HG02938 (cell line): ENCODE data around the gene ZNRD2.
"Not testable (repeated sequence)": the region's sequence is repeated elsewhere in the genome, so short reads cannot be mapped to it uniquely, and the experiment has no call there.

Source experiments
- ATAC-seq: cut with Tn5 transposase; IDR thresholded peaks from one replicate; pipeline ENCODE4 v1.9.1; 2021; ENCODE audit warnings: mild to moderate bottlenecking, moderate library complexity; ENCODE audit not compliant: unreplicated experiment

The ZNRD2 gene

DNA sequence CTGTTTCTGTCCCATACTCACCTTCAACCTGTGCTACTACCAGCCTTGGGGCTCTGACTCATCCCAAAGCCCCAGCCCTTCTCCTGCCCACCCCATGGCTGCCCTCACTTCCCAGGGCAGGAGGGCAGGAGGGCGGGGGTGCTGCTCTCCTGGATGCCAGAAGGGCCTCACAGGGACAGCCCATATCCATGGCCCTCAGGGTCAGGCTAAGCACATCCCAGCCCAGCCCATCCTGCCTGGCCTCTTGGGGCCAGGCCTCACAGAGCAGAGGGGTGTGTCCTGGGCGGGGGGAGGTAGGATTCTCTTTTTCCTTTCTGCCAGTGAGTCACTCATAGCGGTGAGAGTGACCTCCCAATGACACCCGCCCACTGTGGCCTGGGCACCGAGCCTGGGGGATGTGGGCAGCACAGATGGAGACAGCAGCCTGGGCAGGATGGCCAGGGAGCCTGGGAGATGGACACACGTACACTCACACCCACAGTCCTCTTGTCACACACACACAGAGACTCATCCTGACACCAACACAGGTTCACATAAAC lies 14.5 kb upstream of the ZNRD2 start:
- no peak for ATAC-seq

DNA sequence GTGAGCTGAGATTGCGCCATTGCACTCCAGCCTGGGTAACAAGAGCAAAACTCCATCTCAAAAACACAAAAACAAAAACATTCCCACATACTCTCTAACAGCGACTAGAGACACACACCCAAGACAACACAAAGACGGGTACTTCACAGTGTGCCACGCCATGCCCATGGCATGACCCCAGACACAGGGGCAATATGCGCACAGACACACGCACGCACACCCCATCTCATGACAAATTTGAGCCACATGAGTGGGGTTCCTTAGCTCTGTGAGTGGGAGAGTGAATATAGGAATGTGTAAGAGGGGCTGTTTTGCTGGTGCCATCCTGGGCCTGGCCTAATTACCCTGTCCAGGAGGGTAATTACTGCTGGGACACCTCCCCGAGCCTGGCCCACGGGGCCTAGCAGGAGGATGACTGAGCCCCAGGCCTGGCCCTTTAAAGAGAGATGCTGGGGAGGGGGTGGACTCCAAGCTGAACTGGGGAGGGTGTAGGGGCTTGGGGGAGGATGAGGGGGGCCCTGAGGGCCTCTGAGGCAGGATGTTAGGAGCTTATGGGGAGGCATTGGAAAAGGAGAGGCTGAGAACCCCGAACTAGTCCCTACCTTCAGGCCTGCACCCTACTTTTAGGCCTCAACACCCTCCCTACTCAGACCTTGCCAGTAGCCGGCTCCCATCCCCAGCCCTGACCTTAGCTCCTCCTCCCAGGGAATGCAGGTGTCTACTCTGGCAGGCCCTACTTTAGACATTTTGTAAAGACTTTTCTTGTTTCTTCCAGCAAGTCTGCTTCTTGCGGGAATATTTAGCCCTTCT lies 13.6 kb upstream of the ZNRD2 start:
- ATAC-seq = no peak

DNA sequence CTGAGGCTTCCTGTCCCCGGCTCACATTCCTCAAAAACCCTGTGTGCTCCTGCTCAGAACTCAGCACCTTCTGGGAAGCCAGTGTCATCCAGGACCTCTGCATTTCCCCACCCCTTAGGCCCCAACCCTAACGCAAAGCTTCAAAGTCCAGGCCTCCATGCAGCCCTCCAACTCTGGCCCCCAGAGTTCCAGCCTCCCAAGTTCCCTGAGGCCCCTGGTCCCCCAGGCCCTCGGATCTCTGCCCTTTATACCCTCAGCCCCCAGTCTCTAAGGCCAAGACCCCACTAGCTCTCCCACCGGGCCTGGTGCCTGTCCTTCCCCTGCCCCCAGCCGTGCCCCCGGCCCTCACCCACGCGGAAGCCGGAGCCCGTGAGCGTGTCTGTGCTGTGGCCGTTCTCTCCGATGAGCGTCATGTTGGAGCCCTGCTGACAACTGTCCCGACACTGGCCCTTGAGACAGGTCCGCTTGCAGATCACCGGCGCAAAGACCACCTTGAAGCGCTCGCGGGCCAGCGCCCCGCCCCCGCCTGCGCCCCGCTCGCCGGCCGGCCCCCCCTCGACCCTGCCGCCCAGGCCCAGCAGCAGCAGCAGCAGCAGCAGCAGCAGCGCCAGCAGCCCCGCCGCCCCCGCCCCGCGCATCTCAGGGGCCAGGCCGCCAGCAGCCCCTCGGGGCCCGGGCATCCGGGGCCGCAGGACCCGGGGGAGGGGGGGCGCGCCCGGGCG lies 12.8 kb upstream of the ZNRD2 start:
- ATAC-seq = no peak

DNA sequence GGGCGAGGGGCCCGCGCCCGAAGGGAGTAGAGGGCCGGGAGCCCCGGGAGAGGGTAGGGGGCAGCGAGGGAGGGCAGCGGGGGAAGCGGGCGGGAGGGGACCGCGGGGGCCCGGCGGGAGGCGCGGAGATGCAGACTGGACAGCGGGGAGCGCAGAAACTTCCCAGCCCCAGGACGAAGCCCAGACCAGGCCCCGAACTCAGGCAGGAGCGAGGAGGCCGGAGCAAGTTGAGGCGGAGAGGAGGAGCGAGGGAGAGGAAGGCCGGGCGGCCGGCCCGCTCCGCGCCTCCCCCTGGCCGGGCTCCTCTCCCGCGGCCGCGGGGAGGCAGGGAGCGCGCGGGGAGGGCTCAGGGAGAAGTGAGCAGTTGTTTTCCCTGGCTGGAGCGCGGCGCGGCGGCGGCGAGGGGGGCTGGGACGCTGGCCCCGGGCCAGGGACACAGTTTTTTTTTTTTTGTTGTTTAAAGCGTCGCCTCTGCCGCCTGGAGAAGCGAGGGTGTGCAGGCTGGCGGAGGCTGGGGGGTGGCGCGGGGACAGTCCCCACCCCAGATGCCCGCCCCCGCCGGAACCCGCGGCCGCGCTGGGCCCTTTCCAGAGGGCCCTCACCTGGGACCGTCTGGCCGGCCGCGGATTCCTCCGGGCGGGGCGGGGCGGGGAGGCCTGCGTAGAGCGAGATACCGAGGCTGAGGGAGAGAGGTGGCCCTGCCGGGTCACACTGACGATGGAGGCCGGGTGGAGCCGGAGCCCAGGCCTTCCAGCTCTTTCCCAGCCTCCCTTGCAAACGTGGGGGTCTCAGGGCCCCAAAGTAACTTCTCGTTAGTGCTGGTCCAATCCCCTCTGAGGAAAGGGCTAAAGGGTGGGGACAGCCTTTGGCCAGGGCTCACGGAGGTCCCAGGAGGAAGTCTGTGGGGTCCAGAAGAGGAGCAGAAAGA lies 12.0 kb upstream of the ZNRD2 start, which contains the start of gene LTBP3:
LTBP3 (minus strand) TSS at position 358 of the 928 bp plus-strand sequence. CDS start 400 bp downstream, outside the sequence.
- no peak for ATAC-seq

DNA sequence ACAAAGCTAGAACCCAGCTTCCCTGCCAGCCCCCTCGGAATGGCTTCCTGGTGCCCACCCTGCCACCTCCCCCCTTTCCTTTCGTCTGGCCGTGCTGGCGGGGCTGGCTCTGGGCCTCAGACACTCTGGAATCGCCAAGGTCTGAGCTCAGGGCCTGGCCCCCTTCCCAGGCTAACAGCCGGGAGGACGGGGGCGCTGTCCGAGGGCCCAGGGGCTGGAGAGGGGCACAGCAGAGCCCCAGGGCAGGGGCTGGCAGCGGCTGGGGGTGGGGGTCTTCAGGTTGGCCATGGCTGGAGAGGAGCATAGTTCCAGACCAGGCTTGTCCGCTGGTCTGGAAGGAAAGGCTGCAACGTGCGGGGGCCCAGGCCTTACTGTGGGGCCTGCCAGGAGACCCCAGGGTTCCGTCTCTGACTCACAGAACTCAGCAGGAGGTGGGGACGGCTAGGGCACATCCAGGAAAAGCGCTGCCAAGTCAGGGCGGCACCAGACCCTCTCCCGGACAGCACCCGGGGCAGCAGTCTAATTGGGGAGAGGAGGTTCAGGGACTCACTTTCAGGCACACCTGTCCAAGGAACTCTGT lies 11.3 kb upstream of the ZNRD2 start:
- no peak for ATAC-seq

DNA sequence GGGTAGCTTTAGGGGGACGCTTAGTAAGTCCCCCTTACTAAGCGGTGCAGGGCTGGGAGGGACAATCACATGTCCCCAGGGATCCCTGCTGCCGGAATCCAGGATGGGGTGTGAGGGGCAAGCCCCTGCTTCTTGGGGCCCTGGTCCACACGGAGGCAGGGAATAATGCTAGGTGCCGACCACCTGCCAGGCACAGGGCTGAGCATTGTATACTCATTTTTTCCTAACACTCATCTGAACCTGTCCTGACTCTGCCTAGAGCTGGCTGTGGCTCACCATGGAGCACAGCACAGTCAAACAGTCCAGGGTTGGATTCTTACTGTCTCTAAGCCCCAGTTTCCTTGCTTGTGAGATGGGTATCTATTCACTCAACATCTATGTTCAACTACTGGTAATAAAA lies 10.7 kb upstream of the ZNRD2 start:
- no peak for ATAC-seq

DNA sequence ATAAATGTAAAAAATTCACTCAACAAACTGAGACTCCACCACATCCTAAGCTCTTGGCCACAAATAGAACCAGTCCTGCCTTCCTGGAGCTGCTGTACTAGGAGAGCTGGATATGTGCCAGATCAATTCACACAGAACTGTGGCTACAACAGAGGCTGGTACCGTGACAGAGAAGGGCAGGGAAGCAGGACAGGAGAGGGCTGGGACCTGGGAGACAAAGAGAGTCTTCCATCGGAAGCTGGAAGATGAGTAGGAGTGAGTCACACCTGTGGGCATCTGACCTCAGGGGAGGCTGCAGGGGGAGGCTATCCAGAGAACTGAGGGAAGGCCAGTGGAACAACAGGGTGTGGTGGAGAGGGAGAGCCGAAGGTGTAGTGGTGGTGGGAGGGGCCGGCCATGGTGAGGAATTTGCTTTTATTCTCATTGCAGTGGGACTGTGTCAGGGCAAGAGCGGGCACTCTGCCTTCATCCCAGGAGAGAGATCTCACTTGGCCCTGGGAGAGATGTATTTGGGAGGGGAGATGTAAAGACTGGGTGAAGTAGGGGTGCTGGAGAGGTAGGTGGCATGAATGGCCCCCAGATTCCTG lies 10.2 kb upstream of the ZNRD2 start:
- ATAC-seq = no peak

DNA sequence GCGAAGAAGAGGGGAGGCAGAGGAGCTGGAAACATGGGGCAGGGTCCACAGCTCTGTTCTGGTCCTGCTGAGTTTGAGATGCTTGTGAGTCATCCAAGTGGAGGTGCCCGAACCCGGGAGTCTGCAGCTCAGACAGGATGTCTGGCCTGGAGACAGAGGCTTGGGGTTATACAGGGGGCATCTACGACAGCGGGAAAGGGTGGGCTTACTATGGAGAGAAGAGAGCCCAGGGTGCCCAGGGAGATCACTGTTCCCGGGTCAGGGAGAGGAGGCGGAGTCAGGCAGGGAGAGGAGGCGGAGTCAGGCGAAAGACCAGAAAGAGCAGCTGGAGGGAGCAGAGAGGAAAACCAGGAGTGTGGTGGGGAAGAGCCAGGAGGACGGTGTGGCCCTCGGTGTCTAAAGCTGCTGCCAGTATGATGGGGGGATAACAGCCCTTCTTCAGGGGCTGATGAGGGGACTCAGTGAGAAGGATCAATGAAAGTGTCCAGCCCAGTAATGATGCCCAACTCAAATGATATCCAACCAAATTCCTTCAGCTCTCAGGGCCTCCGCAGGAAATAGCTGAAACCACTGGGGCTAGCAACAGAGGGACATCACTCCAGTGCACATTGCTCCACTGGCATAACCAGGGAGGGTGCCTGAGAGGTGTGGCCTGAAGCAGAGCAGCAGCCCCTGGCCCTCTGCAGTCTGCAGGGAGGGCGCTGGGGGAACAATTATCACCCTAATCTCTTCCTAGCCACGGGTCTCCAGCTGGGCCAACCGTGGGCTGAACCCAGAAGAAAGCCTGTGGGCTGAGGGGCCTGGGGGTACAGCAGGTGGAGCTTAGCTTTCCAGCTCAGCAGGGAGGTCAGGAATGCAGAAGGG lies 9.5 kb upstream of the ZNRD2 start:
- ATAC-seq = no peak

DNA sequence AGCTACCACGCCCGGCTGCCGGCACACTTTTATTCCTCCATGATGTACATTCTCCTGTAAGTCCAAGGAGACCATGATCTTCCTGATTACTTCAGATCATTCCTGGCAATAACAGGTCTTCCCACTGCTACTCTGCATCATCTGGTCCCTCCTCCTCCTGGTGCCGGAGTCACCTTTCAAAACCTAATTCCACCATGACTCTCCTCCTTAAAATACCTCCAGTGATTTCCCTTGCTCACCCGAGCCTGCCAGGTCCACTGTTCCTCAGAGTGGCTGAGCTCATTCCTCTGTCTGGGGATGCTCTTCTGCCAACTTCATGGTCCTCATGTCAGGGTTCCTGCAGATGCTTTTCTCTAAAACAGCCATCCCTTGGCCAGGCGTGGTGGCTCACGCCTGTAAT lies 8.3 kb upstream of the ZNRD2 start:
- no peak for ATAC-seq

DNA sequence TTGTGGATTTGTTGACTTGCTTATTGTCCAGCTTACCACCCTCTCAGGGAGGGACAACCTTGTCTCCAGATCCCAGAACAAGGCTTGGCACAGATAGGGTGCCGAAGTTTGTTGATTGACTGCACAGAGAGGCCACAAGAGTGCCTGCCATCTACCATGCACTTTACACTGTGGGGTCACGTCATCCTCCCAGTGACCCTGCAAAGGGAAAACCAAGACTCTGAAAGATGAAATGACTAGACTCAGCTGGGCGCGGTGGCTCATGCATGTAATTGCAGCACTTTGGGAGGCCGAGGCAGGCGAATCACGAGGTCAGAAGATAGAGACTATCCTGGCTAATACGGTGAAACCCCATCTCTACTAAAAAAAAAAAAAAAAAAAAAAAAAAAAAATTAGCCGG lies 7.5 kb upstream of the ZNRD2 start:
- no peak for ATAC-seq

DNA sequence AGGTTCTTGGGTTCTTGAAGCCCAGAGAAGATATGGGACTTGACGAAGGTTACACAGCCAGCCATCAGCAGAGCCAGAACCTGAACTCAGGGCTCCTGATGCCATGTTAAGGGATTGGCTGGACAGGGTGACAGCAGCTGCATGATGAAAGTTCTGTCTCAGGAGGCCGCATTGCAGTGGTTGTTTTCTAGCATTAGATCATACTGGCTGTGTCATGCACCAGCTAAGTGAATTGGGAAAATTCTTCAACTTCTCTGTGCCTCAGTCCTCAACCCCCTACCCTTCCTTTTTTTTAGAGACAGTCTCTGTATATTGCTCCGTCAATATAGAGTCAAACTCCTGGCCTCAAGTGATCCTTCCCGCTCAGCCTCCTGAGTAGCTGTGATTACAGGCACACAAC lies 6.7 kb upstream of the ZNRD2 start:
- no peak for ATAC-seq

DNA sequence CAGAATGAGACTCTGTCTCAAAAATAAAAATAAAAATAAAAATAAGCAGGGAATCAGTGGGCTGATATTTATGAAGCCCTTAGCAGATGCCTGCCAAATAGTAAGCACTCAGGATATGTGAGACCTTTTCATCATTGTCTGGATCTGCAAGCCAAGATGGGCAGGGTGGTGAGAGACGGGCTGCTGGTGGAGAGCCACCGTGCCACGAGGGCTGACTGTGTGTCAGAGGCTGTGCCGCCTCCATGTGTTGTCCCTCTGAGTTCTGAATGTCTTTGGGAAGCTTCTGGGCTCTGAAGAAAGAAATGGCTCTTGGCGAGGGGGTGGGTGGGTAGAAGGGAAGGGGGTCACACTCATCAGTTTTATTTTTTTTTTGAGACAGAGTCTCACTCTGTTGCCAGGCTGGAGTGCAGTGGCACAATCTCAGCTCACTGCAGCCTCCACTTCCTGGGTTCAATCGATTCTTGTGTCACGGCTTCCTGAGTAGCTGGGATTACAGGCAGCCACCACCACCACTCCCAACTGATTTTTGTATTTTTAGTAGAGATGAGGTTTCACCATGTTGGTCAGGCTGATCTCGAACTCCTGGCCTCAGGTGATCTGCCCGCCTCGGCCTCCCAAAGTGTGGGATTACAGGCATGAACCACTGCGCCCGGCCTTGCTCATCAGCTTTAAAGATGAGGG lies 5.3 kb upstream of the ZNRD2 start:
- not testable (repeated sequence) for ATAC-seq

DNA sequence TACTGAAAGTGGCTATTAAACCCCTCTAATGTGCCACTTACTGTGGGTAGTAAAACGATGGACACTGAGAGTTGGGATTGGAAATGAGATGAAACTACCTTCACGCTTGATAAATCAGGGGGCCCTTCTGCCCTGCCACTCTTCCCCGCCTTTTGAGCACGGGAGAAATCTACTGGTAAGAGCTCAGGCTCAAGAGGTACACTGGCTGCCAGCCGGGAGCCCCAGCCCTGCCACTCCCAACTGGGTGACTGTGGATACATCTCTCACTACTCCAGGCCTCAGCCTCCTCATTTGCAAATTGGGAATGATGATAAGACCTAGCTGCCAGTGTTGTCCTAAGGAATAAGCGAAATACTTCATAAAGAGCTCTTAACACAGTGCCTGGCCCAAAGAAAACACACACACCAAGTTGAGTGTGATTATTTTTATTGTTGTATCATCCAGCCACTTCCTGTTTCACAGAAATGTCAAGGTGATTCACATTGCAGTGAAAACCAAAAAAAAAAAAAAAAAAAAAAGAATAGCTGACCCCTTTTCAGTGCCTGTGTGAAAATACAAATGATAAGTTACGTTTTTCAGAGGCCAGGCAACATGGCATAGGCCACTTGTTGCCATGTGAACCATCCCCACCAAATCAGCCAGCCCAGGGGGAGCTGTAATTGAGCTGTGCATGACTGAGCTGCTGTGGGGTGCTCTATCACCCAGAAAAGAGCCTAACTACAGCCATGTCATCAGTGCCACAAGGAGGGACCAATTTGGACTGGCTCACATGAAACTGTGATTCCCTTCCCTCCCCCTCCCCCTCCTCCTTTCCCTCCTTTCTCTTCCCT lies 4.4 kb upstream of the ZNRD2 start:
- ATAC-seq = no peak

DNA sequence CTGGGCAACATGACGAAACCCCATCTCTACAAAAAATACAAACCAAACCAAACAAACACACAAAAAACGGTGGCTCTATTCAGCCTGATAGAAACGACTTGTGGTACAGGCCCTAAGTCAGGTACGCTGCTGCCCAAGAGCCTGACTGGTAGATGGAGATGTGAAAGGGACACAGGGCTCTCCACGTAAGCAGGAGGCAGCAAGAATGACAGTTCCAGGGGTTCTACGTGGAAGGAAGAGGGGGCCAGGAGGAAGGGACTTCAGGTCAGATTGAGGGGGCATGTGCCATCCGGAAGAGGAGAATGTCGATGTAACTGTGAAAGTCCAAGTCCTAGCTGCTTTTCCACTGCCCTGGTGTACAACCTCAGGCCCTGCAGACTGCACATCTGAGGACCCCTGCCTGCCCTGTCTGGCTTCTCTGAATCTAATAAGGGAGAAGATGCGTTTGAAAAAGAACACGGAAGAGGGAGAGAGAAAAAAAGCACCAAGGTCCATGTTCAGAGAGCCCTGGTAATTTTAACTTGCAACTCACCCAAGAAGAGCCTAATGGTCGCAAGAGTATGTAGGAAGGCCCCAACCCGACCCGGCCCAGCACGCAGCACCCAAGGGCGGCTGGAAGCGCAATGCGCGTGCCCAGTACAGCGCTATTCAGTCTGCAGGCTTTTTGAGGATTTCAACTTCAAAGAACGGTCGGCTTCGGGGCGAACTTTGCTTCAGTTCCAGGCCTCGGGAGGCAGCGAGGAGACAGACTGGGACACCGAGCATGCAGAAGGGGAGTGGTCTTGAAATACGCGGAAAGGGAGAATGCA lies 909 bp upstream of the ZNRD2 start:
- ATAC-seq = no peak

DNA sequence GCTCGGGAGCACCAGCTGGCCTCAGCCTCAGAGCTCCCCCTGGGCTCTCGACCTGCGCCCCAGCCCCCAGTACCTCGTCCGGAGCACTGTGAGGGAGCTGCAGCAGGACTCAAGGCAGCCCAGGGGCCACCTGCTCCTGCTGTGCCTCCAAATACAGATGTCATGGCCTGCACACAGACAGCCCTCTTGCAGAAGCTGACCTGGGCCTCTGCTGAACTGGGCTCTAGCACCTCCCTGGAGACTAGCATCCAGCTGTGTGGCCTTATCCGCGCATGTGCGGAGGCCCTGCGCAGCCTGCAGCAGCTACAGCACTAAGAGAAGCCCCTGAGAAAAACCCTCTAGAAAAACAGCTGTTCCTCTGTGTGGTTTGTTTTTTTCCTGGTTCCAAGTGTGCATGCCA lies 1.1 kb downstream of the ZNRD2 start:
- no peak for ATAC-seq

DNA sequence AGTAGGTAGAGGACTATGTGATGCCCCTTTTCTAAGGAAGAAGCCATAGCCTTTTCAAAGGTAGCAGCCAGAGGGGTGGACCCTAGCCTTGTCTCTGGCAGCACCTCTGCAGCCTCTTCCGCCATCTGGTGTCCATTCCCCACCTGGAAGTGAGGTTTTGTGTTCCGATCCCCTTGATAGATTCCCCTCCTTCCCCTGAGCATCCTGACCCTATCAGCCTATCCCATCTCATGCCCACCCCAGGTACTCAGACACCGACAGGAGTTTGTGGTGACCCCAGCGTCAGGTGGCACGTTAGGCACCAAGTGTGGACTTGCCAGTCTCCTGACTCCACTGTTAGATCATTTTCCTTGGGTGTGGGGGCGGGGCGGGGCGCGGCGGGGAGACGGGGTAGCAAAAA lies 1.7 kb downstream of the ZNRD2 start:
- no peak for ATAC-seq
